Natural killer cell (primary cell): ENCODE results near the gene ADGB. TPM values are rescaled to one million over a fixed set of nuclear protein-coding genes. Genes with fewer than 3 reads are reported as not detected.

ENCODE experiments used
- ATAC-seq, 3 donors: fragments of 150-1000 bp in 2 of 3; fragments of 200-7000 bp in 1 of 3; cut with Tn5 transposase; 1 replicate in 1 of 3; 2 replicates in 2 of 3; pipeline ENCODE4 v1.10.0; 2021; ENCODE audit warnings: mild to moderate bottlenecking in 2 of 3, moderate library complexity in 2 of 3
- DNase-seq, 2 donors: peaks; one replicate each; pipeline versions ENCODE4 v3.0.0 to v3.0.0-alpha.2; 2013 to 2021; ENCODE audit warnings: mixed read lengths in 1 of 2
- H3K27ac ChIP-seq: one replicate; pipeline ENCODE4 v1.5.1; 2013; ENCODE audit warnings: mild to moderate bottlenecking, low read length
- H3K27me3 ChIP-seq: one replicate; pipeline ENCODE4 v1.6.1; 2013; ENCODE audit warnings: low read length; ENCODE audit not compliant: control insufficient read depth, insufficient read depth
- H3K36me3 ChIP-seq: one replicate; pipeline ENCODE4 v1.6.1; 2013; ENCODE audit warnings: low read length; ENCODE audit not compliant: control insufficient read depth, insufficient read depth
- H3K4me1 ChIP-seq: one replicate; pipeline ENCODE4 v1.6.1; 2013; ENCODE audit warnings: low read length; ENCODE audit not compliant: control insufficient read depth, insufficient read depth
- H3K4me3 ChIP-seq: one replicate; pipeline ENCODE4 v1.5.1; 2013; ENCODE audit warnings: low read length
- H3K9me3 ChIP-seq: one replicate; pipeline ENCODE4 v1.6.1; 2013; ENCODE audit warnings: low read length; ENCODE audit not compliant: control insufficient read depth, insufficient read depth
- H3K27ac Mint-ChIP-seq, 2 donors: one replicate each; pipeline ENCODE4 v1.8.0; 2022; ENCODE audit warnings: mild to moderate bottlenecking in 2 of 2, mixed read lengths in 2 of 2, moderate library complexity in 1 of 2
- H3K27me3 Mint-ChIP-seq, 2 donors: one replicate each; pipeline ENCODE4 v1.8.0; 2022; ENCODE audit warnings: low read depth in 2 of 2, mixed read lengths in 2 of 2
- H3K36me3 Mint-ChIP-seq: one replicate; pipeline ENCODE4 v1.8.0; 2022; ENCODE audit warnings: mixed read lengths
- H3K4me1 Mint-ChIP-seq, 2 donors: one replicate each; pipeline ENCODE4 v1.8.0; 2022; ENCODE audit warnings: mixed read lengths in 2 of 2
- H3K4me3 Mint-ChIP-seq: one replicate; pipeline ENCODE4 v1.8.0; 2022; ENCODE audit warnings: mild to moderate bottlenecking, moderate library complexity, mixed read lengths
- H3K9me3 Mint-ChIP-seq, 2 donors: one replicate each; pipeline ENCODE4 v1.8.0; 2022; ENCODE audit warnings: mixed read lengths in 2 of 2
- WGBS: methylation state at CpG from one replicate; pipeline ENCODE4 v1.1.7; 2013; ENCODE audit warnings: missing lambda C conversion rate; ENCODE audit not compliant: insufficient coverage; 5-methylcytosine and 5-hydroxymethylcytosine counted together
- intact Hi-C: fragments of 100-400 bp; cut with micrococcal nuclease; formaldehyde crosslinking; loops from one replicate; pipeline ENCODE4 v1.14.2; 2022
- total RNA-seq, 4 donors: library from RNA; stranded (reverse); fragments of 120-200 nt in 1 of 4; gene quantifications; one replicate each; pipeline versions ENCODE4 v1.2.3 to v1.2.4, GENCODE V29; 2013 to 2022
- TF ChIP-seq, protein P1 (sequence below): fragments of 200-600 bp; IDR thresholded peaks from one replicate; pipeline ENCODE4 v1.8.0; 2022; ENCODE audit warnings: antibody characterized with exemption

The ADGB gene
- total RNA-seq, 3 donors from 2014 or later (not counting 1 experiment from before 2014, with no cell fraction given): not detected

DNA sequence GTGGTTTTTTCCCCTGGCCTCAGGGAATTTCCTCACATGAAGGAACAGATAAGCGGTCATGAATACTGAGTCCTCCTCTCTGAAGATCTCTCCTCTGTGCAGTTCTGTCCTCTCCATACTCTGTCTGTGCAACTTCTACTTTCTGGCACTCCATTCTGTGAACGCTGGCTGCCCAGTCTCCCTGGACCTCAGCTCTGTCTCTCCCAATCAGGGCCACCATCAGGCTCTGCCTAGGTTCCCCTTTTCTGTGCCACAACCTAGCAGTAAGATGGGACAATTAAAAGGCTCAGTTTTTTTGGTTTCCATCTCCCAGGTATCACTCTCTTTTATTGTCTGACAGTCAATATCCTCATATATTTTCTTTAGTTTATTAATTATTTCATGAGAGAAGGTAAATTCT lies 4.8 kb upstream of the ADGB start:
- no peak overlapping the region for H3K27ac Mint-ChIP-seq
- no peaks in the 10 kb centered on the region for H3K36me3 ChIP-seq
- WGBS: 48% methylated on average over 2 of the region's 2 CpGs
- peaks cover 2 to 5% of the 10 kb centered on the region in 2 donors for H3K9me3 Mint-ChIP-seq
- no peaks in the 10 kb centered on the region for H3K27me3 ChIP-seq
- no peaks in the 10 kb centered on the region for H3K36me3 Mint-ChIP-seq
- peaks cover 0 to 2% of the 10 kb centered on the region in 2 donors for H3K27me3 Mint-ChIP-seq
- H3K4me1 Mint-ChIP-seq: peaks cover 0 to 4% of the 10 kb centered on the region in 2 donors
- intact Hi-C loops: no loop called here
- TF ChIP-seq, protein P1, sequence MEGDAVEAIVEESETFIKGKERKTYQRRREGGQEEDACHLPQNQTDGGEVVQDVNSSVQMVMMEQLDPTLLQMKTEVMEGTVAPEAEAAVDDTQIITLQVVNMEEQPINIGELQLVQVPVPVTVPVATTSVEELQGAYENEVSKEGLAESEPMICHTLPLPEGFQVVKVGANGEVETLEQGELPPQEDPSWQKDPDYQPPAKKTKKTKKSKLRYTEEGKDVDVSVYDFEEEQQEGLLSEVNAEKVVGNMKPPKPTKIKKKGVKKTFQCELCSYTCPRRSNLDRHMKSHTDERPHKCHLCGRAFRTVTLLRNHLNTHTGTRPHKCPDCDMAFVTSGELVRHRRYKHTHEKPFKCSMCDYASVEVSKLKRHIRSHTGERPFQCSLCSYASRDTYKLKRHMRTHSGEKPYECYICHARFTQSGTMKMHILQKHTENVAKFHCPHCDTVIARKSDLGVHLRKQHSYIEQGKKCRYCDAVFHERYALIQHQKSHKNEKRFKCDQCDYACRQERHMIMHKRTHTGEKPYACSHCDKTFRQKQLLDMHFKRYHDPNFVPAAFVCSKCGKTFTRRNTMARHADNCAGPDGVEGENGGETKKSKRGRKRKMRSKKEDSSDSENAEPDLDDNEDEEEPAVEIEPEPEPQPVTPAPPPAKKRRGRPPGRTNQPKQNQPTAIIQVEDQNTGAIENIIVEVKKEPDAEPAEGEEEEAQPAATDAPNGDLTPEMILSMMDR: no peak
- DNase-seq (no peak), ATAC-seq (peak in 1 of 3 donors; percentile 55)
- H3K4me3 ChIP-seq: no peak overlapping the region
- no peak overlapping the region for H3K27ac ChIP-seq
- peaks cover 2% of the 10 kb centered on the region for H3K4me1 ChIP-seq
- no peaks in the 10 kb centered on the region for H3K9me3 ChIP-seq
- no peak overlapping the region for H3K4me3 Mint-ChIP-seq

DNA sequence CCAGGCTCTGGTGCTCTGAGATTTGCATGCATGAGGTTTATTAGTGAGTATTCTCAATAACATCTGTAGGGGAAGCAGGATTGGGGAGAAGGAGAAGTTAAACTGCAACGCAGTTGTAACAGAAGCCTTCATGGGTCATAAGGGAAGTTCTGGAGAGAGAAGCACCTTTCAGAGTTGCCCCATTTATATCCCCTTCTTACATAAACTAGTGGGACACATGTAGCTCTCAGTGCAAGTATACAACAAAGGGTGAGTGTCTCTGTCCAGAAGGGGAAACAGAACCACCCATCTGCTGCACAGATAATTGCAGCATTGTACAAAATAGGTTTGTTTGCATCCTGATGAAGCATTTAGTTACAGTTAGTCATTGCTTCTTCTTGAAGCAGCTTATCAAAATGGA lies 4.3 kb upstream of the ADGB start:
- no peaks in the 10 kb centered on the region for H3K36me3 ChIP-seq
- no peak overlapping the region for H3K27ac ChIP-seq
- DNase-seq (no peak), ATAC-seq (no peak)
- H3K4me3 ChIP-seq: no peak overlapping the region
- no CpG with 5 or more reads among the region's 1 CpG for WGBS
- no peaks in the 10 kb centered on the region for H3K27me3 ChIP-seq
- H3K9me3 ChIP-seq: no peaks in the 10 kb centered on the region
- Mint-ChIP-seq H3K9me3 (peaks cover 2 to 8% of the 10 kb centered on the region in 2 donors), H3K4me1 (peaks cover 0 to 9% of the 10 kb centered on the region in 2 donors), H3K36me3 (no peaks in the 10 kb centered on the region), H3K27me3 (peaks cover 0 to 5% of the 10 kb centered on the region in 2 donors), H3K4me3 (no peak overlapping the region), H3K27ac (no peak overlapping the region)
- intact Hi-C loops: no loop called here
- TF ChIP-seq, protein P1: no peak
- H3K4me1 ChIP-seq: peaks cover 4% of the 10 kb centered on the region

DNA sequence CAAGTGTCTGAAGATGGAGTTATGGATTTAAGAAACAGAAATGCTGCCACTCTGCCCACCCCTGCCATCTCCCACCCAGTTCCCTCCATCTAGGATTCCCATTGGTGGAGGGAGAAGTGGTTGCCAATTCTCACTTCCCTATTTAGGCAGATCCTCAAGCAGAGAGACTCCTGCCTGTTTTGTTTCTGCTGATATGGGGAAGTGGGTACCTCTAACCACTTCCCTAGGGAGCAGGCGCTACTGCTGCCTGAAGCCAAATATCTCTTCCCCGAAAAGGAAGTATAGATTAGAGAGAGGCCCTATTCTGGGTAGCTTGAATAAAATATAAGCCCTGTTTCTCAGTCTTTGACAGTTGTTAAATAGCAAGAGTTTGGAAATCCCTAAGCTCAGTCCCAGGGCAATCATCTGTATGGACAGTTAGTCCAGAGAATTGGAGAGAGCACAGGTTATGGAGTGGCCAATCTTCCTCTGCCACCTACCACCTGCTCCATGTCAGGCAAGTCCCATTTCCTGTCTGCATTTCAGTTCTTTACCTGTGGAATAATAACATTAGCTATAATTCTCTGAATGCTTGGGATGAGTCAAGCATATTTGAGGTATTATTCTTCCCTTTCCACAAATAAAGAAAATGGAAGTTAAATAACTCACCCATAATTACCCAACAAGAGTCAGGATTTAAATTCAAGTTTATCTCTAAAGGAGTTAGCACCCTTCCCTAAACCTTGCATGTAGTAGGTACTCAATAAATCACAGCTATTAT lies 2.6 kb upstream of the ADGB start:
- Mint-ChIP-seq H3K27ac (no peak overlapping the region), H3K27me3 (peaks cover 0 to 5% of the 10 kb centered on the region in 2 donors), H3K9me3 (peaks cover 2 to 8% of the 10 kb centered on the region in 2 donors), H3K4me1 (peaks cover 0 to 9% of the 10 kb centered on the region in 2 donors), H3K36me3 (no peaks in the 10 kb centered on the region), H3K4me3 (no peak overlapping the region)
- H3K27me3 ChIP-seq: no peaks in the 10 kb centered on the region
- DNase-seq (peak in 1 of 2 donors; percentile 4), ATAC-seq (no peak)
- H3K27ac ChIP-seq: no peak overlapping the region
- 22% methylated on average over 1 of the region's 2 CpGs for WGBS
- intact Hi-C loops: no loop called here
- H3K4me3 ChIP-seq: no peak overlapping the region
- peaks cover 4% of the 10 kb centered on the region for H3K4me1 ChIP-seq
- H3K9me3 ChIP-seq: no peaks in the 10 kb centered on the region
- TF ChIP-seq, protein P1: no peak
- H3K36me3 ChIP-seq: no peaks in the 10 kb centered on the region
